Stimulated activated CD8-positive, alpha-beta memory T cell treated with anti-CD3 and anti-CD28 coated beads, Interleukin-12 subunit alpha, Interleukin-12 subunit beta, amount 100 ng/mL, for 1 hour (primary cell): ENCODE data around the gene METTL2B.

Experiments used
- DNase-seq: peaks from one replicate; pipeline ENCODE4 v3.0.0-alpha.2; 2020; ENCODE audit warnings: low read depth

Gene METTL2B

GRCh38 chr7:128476402-128477335 lies at the start of gene METTL2B:
METTL2B (plus strand) TSS chr7:128476748; CDS start chr7:128476766, 18 bp downstream.
- peak; percentile 81 for DNase-seq

GRCh38 chr7:128427289-128427891 lies 49.2 kb upstream of the METTL2B start:
- no peak for DNase-seq

GRCh38 chr7:128430207-128430606 lies 46.3 kb upstream of the METTL2B start:
- DNase-seq, result no peak

- no peak for DNase-seq
These were observed 45.3 kb upstream of the METTL2B start for GRCh38 chr7:128431221-128431620.

GRCh38 chr7:128431754-128432153 lies 44.8 kb upstream of the METTL2B start:
- no peak for DNase-seq

GRCh38 chr7:128434413-128435326 lies 41.9 kb upstream of the METTL2B start:
- no peak for DNase-seq

GRCh38 chr7:128435327-128435686 lies 41.2 kb upstream of the METTL2B start:
- no peak for DNase-seq

GRCh38 chr7:128437426-128438332 lies 38.9 kb upstream of the METTL2B start:
- no peak for DNase-seq

GRCh38 chr7:128442356-128442755 lies 34.2 kb upstream of the METTL2B start:
- DNase-seq, result no peak

GRCh38 chr7:128443831-128444600 lies 32.5 kb upstream of the METTL2B start:
- no peak for DNase-seq

GRCh38 chr7:128446306-128446705 lies 30.2 kb upstream of the METTL2B start:
- DNase-seq, result no peak

- DNase-seq, result no peak
These were observed 28.5 kb upstream of the METTL2B start for GRCh38 chr7:128447941-128448564.

- DNase-seq, result no peak
These were observed 27.7 kb upstream of the METTL2B start for GRCh38 chr7:128448751-128449302.

- DNase-seq, result no peak
These were observed 26.1 kb upstream of the METTL2B start for GRCh38 chr7:128450409-128450808.

GRCh38 chr7:128450913-128451312 lies 25.6 kb upstream of the METTL2B start:
- DNase-seq, result no peak

GRCh38 chr7:128452552-128452951 lies 24.0 kb upstream of the METTL2B start:
- DNase-seq, result no peak

- no peak for DNase-seq
These were observed 22.4 kb upstream of the METTL2B start for GRCh38 chr7:128453836-128454804.

GRCh38 chr7:128454808-128455542 lies 21.6 kb upstream of the METTL2B start:
- DNase-seq, result no peak
